Epithelial cell of prostate (primary cell): ENCODE results near the gene ATF7.
"Not testable (repeated sequence)": the region's sequence is repeated elsewhere in the genome, so short reads cannot be mapped to it uniquely, and the experiment has no call there.

Source experiments
- DNase-seq: peaks from one replicate; pipeline ENCODE4 v3.0.0-alpha.2; 2011; ENCODE audit warnings: low read depth, low spot score
- H3K27ac ChIP-seq: fragments of 450-650 bp; 2 replicates; pipeline ENCODE4 v1.5.1; 2017; ENCODE audit warnings: mild to moderate bottlenecking

The ATF7 gene

DNA sequence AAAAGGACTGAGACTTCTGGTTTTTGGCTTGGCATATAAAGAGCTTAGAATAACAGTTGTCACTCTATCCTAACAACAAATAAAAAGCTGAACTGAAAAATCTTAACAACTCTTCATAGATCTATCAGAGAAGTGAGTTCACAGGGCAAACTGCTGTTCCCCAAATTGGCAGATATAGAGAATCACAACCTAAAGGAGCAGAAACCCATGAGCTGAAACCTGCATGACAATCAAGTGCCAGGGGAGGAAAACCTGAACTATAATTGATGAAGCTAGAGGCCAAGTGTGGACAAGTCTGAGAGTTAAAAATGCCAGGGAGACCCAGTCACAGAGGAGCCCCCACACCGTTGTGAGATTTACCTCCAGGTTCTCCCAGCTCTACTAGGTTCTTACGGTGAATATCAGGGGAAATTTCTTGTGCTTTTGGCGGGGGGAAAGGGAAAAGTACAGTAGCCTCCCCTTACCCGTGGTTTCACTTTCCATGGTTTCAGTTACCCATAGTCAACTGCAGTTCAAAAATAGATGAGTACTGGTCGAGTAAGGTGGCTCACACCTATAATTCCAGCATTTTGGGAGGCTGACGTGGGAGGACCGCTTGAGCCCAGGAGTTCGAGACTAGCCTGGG is 53.9 kb downstream of the ATF7 start:
- no peak overlapping the region for H3K27ac ChIP-seq
- no peak for DNase-seq

DNA sequence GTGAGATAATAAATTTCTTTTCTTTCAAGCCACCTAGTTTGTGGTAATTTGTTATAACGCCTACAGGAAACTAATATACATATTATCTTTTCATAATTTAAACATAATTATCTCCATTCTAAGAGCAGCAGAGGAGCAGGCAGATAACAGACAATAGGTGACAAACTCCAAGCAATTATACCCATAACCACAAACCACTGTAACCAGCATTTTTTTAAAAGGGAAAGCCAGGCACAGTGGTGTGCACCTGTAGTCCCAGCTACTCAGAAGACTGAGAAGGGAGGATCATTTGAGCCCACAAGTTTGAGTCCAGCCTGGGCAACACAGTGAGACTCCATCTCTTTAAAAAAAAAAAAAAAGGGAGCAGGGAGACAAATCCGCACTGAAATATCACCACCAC is 54.9 kb downstream of the ATF7 start:
- peak overlapping the region; percentile 87 for H3K27ac ChIP-seq
- no peak for DNase-seq

DNA sequence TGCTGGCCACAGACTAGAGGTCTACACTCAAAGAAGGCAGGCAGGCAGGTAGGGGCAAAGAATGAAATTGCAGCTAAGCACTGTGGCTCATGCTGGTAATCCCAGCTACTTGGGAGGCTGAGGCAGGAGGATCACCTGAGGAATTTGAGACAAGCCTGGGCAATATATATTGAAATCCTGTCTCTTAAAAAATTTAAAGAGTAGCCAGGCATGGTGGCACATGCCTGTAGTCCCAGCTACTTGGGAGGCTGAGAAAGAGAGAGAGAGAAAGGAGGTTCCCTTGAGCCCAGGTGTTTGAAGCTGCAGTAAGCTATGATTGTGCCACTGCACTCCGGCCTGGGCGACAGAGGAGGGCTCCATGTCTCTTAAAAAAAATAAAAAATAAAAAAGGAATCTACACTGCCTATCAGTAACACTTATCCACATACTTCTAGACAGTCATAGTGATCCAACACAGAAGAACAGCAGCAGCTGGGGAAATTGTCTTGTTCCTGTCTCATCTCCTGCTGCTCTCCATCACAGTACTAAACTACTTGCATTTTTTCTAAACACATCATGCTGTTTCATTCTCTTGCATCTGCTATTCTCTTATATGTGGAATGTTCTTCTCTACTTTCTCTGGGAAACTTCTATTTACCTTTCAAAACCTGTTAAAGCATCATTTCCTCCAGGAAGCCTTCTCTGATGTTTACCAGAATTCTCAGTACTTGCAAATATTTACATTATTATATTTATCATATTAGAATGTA is 57.2 kb downstream of the ATF7 start:
- H3K27ac ChIP-seq: peak overlapping the region; percentile 87
- DNase-seq: no peak

DNA sequence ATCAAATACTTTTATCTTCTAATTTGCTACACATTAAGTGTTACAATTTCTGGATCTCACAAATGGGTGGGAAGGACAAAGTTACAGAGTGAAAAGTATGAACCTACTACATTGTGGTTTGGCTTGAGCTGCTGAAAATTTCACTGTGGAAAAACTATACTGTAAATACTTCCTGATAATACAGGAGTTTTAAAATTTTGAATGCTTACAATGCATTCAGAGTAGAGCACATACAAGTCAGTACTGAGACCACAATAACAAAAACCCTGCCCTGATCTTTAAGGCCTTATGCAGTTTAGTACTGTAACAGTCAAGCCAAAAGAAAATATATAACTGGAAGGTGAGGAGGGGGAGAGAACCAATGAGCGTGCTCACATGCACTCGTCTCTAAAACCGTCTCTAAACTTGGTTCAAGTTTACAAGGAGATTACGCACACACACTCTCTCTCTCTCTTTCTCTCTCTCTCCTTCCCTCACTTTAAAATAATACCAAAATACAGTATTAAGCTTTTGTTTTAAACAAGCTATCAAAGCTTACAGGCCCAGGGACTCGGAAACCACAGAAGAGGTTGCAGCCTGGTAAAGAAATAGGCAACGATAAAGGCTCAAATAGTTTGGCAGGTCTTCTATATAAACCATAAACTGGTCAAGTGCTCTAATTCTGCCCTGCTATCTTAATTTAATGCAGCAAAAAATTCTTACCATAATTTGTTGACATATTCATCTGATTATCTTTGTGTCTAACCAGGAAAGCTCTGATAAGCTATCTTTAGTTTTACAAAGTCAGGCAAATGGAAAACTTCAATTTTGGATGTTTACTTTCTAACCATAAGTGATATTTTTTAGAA is 58.0 kb downstream of the ATF7 start:
- peak overlapping the region; percentile 87 for H3K27ac ChIP-seq

GRCh38 chr12:53565376-53565775 is 60.8 kb downstream of the ATF7 start:
- not testable (repeated sequence) for H3K27ac ChIP-seq, DNase-seq

More for the DNA sequence above, 58.0 kb downstream of the ATF7 start:
- DNase-seq: no peak

- no peak for DNase-seq
- H3K27ac ChIP-seq: no peak overlapping the region
Observed at GRCh38 chr12:53564941-53565340, 61.2 kb downstream of the ATF7 start.

DNA sequence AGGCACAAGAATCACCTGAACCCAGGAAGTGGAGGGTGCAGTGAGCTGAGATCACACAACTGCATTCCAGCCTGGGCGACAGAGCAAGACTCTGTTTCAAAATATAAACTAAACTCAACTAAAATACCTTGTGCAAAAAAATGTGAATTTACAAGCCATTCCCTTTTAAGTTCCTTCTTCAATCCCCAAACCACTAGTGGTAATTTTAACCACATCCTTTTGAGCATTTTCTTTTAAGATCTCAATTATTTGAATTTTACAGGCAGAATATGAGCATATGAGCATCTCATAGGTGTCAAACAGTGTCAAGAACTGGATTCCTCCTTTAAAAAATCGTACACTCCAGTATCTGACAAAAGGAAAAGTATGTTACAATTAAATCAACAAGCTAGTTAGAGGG is 61.9 kb downstream of the ATF7 start:
- DNase-seq: no peak
- peak overlapping the region; percentile 90 for H3K27ac ChIP-seq

DNA sequence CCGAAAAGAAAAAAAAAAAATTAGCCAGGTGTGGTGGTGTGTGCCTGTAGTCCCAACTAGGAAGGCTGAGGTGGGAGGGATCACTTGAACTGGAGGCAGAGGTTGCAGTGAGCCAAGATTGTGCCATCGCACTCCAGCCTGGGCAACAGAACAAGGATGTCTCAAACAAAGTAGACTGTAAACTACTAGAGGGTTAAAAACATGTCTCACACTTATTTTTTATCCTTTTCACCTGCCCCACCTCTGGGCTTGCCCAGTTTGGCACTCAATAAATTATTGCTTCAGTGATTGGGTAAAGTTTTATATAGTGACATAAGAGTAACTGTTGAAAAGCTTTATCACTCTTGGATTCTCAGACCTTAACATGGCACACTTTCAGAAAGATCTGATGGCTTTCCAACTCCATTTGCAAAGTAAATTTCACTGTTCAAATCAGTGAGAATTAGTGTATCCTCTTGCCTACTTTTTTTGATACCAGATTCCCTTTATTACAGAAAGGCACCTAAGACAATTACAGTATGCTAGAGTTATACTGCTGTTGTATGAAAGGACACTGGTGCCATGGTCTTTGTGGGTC is 62.6 kb downstream of the ATF7 start:
- DNase-seq: no peak
- peak overlapping the region; percentile 90 for H3K27ac ChIP-seq

DNA sequence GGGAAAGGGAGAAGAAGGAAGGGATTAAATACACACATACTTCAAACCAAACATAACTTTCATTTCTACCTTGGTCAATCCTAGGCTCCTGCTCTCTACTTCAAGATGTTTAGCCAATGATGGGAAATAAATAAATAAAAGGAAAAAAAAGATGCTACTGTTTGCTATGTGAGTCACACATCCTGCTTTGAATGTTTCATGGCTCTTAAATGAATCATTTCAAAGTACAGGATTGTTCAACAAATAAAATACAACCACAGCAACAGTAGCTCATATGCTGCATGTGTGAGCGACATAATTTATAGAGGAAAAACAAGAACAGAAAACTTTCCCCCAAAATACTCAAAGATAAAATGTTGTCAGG is 64.6 kb downstream of the ATF7 start:
- DNase-seq: peak; percentile 63
- H3K27ac ChIP-seq: peak overlapping the region; percentile 90

GRCh38 chr12:53560912-53561589 is 65.1 kb downstream of the ATF7 start:
- peak overlapping the region; percentile 90 for H3K27ac ChIP-seq
- no peak for DNase-seq

DNA sequence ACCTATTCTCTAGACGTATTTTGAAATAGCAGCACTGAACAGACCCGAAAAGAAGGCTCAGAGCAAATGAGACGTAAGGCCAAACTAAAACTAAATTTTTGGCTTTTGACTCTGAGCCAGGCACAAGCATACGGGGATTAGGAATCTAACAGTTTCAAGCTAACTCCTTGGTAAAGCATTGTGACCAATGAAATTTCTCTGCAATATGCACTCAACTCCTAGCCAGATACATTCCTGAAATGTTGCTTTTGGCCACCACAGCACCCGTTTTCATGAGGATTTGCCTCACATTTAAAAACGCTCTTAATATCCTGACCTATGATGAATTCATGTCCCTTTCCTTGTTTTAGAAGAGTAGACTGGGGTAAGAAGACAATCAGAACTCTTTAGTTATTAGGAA is 65.8 kb downstream of the ATF7 start:
- DNase-seq: no peak
- peak overlapping the region; percentile 90 for H3K27ac ChIP-seq

DNA sequence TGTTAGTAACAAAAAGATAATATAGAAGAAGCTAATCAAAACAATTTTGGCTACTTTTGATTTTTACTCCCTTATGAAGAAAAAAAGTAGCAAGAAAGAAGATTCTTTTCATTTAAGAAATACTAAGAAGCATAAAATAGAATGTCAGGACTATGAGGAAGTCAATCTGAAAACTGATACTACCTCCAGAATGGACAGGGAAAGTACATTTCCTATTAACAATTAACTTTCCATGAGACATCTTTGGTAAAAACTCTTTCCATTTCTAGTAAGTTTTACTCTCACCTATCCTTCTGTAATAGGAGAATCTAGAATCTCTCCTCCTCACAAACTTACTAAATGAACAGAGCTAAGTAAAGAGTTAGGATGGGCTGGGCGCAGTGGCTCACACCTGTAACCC is 67.6 kb downstream of the ATF7 start:
- no peak for DNase-seq
- H3K27ac ChIP-seq: no peak overlapping the region

DNA sequence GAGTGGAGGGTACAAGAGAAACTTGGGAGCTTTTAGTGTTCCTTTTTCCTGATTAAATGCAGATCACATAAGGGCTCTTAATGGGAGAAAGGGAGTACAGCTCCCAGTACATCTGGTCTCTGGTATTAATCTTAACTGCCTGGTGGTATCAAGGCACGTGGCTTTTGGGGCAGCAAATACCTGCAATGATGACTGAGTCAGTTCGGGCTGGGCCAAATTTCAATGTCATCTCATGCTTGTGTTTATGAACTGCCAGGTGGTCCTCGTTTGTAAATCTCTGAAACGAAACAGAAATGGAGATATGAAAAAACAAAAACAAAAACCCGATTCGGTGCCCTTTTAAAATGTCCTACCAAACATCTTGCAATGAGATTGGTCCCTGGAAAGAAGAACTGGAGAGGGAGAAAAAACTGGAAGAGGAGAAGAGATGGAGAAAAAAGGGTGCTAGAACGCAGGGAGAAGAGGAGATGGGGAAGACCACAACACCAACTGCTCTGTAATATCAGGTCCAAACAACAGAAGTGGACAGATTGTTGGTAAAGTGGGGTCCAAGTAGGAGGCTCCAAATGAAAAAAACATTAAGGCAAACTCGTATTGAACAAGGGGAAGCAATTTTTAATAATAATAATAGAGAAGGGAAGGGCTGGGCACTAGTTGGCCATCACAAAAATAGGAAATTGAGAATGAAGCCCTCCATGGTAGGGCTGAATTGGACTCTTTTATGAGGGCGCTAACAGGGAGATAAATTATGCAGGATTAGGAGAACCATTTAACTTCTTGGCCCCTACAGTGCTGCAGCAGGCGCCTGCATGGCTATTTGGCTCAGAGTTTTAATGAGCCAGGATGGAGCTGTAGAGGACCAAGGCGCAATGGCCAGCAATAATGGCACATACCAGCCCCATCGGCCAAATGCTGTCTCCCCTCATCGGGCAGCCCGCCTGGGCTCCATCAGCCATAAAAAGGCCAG is 73.5 kb downstream of the ATF7 start:
- no peak for DNase-seq
- no peak overlapping the region for H3K27ac ChIP-seq

DNA sequence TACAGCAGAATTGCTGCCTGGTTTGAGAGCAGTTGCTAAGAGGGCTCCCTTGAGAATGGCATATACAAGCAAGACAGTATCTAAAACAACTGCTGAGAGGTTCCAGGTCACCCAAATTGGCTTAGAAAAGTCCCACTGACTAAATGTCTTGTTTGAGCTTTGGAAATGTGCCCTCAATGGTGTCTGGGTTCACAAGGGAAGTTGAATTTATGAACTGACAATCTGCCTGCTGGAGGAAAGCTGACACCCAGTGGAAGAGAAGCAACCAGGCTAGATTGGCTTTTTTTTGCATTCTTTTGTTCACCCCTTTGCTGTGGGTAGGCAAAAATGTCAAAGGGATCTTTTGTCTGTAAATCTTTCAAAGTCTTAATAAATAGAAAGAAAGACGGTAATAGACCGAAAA is 74.3 kb downstream of the ATF7 start:
- DNase-seq: no peak
- no peak overlapping the region for H3K27ac ChIP-seq

GRCh38 chr12:53550595-53550994 is 75.6 kb downstream of the ATF7 start:
- DNase-seq: no peak
- H3K27ac ChIP-seq: no peak overlapping the region

DNA sequence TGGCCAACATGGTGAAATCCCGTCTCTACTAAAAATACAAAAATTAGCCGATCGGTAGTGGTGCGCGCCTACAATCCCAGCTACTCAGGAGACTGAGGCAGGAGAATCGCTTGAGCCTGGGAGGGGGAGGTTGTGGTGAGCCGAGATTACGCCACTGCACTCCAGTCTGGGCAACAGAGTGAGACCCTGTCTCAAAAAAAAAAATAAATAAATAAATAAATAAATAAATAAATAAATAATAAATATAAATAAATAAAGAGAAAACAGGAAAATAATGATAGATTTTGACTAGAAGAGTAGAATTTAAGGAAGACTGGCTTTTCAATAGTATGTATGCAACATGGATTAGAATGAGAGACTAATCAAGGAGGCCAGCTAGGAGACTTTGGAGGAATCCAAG is 76.1 kb downstream of the ATF7 start:
- not testable (repeated sequence) for DNase-seq, H3K27ac ChIP-seq

GRCh38 chr12:53548354-53548753 is 77.8 kb downstream of the ATF7 start:
- not testable (repeated sequence) for DNase-seq

DNA sequence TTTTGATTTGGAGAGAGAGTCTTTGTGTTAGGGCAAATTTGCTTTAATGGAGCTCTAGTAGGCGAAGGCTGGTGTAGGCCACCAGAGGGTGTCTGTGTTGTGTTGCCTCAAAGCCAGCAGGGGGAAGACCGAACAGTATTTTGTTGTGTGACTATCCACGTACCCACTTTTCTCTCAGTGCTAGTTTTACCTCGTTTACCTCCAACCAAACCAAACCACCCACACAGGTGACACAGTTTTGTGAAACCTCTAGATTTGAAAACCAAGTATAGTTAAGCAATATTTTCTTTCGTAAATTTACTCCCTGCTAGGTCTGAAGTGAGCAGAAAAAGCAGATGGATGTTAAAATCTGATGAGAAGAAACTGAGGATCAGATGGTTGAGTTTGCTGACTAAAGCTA is 82.6 kb downstream of the ATF7 start:
- H3K27ac ChIP-seq: peak overlapping the region; percentile 16
- DNase-seq: no peak

More at GRCh38 chr12:53548354-53548753, 77.8 kb downstream of the ATF7 start:
- not testable (repeated sequence) for H3K27ac ChIP-seq

DNA sequence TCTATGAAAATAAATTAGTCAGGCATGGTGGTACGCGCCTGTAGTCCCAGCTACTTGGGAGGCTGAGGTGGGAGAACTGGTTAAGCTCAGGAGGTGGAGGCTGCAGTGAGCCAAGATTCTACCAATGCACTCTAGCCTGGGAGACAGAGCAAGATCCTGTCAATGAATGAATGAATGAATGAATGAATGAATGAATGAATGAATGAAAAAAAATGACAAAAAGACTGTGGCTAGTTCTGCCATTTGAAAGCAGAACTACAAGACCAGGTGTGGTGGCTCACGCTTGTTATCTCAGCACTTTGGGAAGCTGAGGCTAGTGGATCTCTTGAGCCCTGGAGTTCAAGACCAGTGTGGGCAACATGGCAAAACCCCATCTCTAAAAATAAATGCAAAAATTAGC is 86.7 kb downstream of the ATF7 start:
- H3K27ac ChIP-seq: no peak overlapping the region
- DNase-seq: no peak
